ENCODE data around the gene GMNC. TPM values are rescaled to one million over a fixed set of nuclear protein-coding genes. Genes with fewer than 3 reads are reported as not detected.

The GMNC gene, protein sequence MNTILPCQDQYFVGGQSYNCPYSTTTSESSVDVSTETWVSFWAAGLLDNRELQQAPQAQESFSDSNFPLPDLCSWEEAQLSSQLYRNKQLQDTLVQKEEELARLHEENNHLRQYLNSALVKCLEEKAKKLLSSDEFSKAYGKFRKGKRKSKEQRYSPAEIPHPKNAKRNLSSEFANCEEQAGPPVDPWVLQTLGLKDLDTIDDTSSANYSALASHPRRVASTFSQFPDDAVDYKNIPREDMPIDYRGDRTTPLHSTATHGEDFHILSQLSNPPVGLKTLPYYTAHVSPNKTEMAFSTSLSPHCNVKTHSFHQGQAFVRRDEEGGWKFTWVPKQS
- total RNA-seq, result 0.29 TPM in 1 of 2 replicates, not detected in the other

GRCh38 chr3:190862209-190863118, at the start of gene GMNC:
Gene GMNC (minus strand): TSS chr3:190862694. CDS start chr3:190862615, 79 bp downstream.

